ENCODE data around the gene STH.
"Not testable (repeated sequence)": the region's sequence is repeated elsewhere in the genome, so short reads cannot be mapped to it uniquely, and the experiment has no call there.

Gene STH

GRCh38 chr17:45998987-45999899, at the start of gene STH:
TSS of gene STH (plus strand) at chr17:45999250. CDS start at chr17:45999280, 30 bp downstream.
- DNase-seq (ENCODE audit: low read depth in 2 of 2): no peak

DNA sequence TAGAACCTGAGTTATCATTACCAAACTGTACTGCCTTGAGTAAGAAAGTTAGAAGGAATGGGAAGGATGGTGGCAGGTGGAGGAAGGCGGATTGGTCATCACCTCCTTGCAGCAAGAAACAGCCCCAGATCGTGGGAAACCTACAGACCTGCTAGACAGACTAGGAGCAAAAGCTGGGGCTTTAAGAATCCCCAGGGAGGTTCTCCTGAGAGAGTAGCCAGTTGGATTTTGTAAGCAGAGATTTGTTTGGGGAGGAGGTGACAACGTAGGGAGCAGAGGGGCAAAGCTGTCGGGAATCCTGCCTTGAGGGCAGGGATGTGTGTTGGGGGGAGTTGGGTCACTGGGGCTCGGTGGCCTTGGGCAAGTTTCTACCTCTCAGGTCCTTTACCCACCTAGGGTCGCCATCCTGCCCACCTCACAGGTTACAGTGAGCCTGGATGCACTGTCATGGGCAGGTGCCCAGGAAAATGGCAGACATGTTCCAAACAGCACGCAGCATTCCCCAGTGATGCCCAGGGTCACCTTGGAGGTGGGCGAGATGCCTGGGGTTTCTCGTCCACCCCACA, 49.2 kb upstream of the STH start:
- no peak for DNase-seq (ENCODE audit: low read depth in 2 of 2)

GRCh38 chr17:45950888-45951287, 48.2 kb upstream of the STH start:
- DNase-seq (ENCODE audit: low read depth in 2 of 2): no peak

- no peak for DNase-seq (ENCODE audit: low read depth in 2 of 2)
Observed at GRCh38 chr17:45951403-45951802, 47.6 kb upstream of the STH start.

DNA sequence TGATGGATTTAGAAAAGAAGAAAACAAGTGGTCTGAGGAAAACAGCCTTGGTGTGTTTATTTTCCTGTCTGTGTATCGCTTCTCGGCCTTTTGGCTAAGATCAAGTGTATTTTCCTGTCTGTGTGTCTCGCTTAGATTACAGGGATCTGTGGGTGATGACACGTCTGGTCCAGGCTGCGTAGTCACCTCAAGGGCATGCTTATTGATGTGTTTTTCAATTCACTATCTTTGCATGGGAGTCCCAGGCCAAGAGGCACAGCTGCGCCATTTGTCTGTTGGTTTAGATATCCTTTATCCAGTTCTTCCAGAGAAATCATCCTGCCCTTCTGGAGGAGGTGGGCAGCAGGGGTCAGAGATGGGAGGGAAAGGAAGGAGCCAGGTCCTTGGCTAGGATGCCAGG, 47.1 kb upstream of the STH start:
- DNase-seq (ENCODE audit: low read depth in 2 of 2): no peak

- DNase-seq (ENCODE audit: low read depth in 2 of 2): no peak
Observed at GRCh38 chr17:45952814-45953320, 46.2 kb upstream of the STH start.

GRCh38 chr17:45953561-45953960, 45.5 kb upstream of the STH start:
- DNase-seq (ENCODE audit: low read depth in 2 of 2): no peak

DNA sequence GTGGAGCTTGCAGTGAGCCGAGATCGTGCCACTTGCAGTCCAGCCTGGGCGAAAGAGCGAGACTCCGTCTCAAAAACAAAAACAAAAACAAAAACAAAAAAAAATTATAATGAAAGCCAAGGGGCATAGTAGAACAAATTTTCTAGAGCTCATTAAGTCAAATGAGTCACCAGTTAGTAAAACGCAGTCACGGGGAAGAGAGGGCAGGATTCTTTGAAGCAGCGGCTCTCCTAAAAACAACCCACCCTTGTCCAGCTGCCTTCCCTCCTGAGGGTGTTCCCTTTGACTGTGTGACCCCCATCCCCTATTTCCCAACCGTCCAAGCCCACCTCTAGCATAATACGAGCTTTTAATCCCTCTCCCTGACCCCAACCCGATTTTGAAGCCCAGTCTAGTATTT, 44.1 kb upstream of the STH start:
- DNase-seq (ENCODE audit: low read depth in 2 of 2): no peak

- no peak for DNase-seq (ENCODE audit: low read depth in 2 of 2)
Observed at GRCh38 chr17:45955326-45955725, 43.7 kb upstream of the STH start.

DNA sequence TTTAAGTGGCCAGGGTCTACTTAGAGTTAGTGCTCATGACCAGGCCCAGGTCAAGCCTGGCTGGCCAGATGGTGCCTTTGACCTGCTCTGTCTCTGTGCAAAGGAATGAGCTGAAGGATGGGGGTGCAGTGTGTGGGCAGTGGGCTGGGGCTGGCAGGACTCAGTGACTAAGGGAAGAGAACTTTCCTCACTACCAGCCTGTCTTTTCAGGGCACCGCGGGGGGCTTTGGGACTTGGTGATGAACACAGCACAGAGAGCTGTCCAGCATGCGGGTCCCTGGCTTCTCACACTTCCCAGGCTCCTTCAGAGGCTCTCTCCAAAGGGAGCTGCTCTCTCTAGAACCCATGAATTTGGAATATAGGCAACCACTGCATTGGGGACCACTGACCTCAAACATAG, 43.0 kb upstream of the STH start:
- no peak for DNase-seq (ENCODE audit: low read depth in 2 of 2)

DNA sequence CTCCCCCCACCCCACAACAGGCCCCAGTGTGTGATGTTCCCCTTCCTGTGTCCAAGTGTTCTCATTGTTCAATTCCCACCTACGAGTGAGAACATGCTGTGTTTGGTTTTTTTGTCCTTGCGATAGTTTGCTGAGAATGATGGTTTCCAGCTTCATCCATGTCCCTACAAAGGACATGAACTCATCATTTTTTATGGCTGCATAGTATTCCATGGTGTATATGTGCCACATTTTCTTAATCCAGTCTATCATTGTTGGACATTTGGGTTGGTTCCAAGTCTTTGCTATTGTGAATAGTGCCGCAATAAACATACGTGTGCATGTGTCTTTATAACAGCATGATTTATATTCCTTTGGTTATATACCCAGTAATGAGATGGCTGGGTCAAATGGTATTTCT, 42.3 kb upstream of the STH start:
- DNase-seq (ENCODE audit: low read depth in 2 of 2): not testable (repeated sequence)

GRCh38 chr17:45958307-45958706, 40.7 kb upstream of the STH start:
- DNase-seq (ENCODE audit: low read depth in 2 of 2): no peak

GRCh38 chr17:45958994-45959665, 39.9 kb upstream of the STH start:
- no peak for DNase-seq (ENCODE audit: low read depth in 2 of 2)

DNA sequence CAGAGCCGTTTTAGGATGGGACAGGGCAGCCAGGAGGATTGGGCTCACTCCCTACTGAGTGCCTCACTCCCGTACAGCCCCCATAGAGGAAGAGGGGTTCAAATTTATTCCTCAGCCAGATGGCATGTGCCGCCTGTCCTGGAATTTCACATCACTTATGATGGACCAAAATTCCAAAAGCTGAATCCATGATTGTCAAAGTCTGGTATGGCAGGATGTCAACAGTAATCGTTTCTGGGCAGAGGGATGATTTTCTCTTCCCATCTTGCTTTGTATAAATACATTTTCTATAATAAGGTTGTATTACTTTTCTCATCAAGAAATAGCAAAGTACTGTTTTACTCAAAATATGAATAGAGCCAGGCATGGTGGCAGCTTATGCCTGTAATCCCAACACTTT, 38.7 kb upstream of the STH start:
- DNase-seq (ENCODE audit: low read depth in 2 of 2): no peak

DNA sequence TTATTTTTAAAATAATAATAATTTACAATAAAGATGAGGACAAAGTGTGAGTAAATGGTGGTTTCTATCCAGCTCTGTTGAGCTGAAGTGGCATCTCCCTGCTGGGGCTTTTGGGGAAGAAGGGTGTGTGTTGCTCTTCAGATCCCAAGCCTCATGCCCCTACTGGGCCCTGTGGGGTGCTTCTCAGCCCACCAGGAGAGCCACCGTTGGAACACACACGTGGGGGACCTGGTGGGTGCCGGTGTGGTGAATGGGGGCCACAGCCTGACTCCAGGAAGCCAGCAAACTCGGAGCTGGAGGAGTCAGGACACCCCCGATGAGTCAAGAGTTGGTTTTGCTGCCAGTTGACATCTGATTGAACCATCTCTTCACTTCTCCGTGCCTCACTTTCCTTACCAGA, 37.8 kb upstream of the STH start:
- DNase-seq (ENCODE audit: low read depth in 2 of 2): no peak

DNA sequence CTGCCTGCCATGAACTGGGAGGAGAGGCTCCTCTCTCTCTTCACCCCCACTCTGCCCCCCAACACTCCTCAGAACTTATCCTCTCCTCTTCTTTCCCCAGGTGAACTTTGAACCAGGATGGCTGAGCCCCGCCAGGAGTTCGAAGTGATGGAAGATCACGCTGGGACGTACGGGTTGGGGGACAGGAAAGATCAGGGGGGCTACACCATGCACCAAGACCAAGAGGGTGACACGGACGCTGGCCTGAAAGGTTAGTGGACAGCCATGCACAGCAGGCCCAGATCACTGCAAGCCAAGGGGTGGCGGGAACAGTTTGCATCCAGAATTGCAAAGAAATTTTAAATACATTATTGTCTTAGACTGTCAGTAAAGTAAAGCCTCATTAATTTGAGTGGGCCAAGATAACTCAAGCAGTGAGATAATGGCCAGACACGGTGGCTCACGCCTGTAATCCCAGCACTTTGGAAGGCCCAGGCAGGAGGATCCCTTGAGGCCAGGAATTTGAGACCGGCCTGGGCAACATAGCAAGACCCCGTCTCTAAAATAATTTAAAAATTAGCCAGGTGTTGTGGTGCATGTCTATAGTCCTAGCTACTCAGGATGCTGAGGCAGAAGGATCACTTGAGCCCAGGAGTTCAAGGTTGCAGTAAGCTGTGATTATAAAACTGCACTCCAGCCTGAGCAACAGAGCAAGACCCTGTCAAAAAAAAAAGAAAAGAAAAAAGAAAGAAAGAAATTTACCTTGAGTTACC, 36.7 kb upstream of the STH start:
- DNase-seq (ENCODE audit: low read depth in 2 of 2): no peak

GRCh38 chr17:45963283-45963682, 35.8 kb upstream of the STH start:
- DNase-seq (ENCODE audit: low read depth in 2 of 2): no peak

- DNase-seq (ENCODE audit: low read depth in 2 of 2): no peak
Observed at GRCh38 chr17:45963889-45964288, 35.2 kb upstream of the STH start.

DNA sequence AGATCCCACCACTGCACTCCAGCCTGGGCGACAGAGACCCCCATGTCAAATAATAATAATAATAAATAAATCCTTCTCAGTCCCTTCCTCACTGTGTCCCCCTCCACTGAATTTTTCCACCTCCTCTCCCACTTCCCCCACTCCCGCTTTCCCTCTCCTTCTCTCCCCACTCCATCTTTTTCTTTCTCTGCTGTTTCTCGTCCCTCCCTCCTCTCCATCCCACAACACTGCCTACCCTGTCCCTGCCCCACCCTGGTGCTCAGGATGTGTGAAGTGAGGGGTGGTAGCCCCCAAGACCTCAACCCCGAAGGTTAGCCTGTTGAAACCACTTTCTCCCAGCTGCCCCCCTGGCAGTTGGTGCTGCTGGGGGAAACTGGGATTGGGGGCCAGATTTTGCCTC, 34.4 kb upstream of the STH start:
- DNase-seq (ENCODE audit: low read depth in 2 of 2): no peak

- DNase-seq (ENCODE audit: low read depth in 2 of 2): no peak
Observed at GRCh38 chr17:45965812-45966211, 33.2 kb upstream of the STH start.

DNA sequence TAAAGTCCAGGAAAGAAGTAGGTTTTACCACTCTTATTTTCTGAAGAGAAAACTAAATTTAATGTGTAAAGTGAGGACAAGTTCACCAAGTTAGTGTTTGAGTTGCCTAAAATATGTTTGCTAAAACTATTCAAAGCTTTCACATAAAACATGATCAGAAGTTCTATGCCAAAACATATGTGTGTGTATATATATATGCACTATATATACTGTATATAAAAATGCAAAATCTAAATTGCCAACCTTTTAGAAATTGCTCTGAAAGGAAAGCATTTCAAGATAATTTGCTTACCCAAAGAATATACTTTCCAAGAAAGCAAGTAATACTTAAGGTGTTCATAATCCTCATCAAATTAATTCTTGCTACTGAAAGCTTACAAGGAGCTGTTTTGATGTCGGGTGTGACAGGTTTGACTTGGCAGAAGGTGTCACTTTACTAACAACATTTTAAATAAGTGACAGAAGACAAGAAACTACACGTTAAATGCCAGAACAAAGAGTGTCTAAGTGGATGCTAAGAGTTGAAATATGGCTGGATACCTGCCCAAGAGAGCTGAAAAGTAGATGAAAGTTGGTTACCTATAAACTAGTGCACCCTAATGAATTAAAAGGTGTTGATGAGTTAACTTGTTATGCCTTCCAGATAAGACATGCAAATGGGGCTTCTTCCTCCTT, 32.3 kb upstream of the STH start:
- no peak for DNase-seq (ENCODE audit: low read depth in 2 of 2)

Measured in fibroblast of skin of left biceps (primary cell).